ENCODE results near the gene DNAJC2. TPM values are rescaled to one million over a fixed set of nuclear protein-coding genes. Genes with fewer than 3 reads are reported as not detected.

The DNAJC2 gene
- polyA plus RNA-seq, 1 donor from 2014 or later, result 21.9 TPM

Other genes with a start within 250 kb of the DNAJC2 start
- 8.0 TPM for gene NAPEPLD, start 195.7 kb downstream of the DNAJC2 start, polyA plus RNA-seq
- gene PMPCB, start 47.3 kb downstream of the DNAJC2 start, polyA plus RNA-seq, result 62.6 TPM
- gene PSMC2, start 2.9 kb upstream of the DNAJC2 start, polyA plus RNA-seq, result 89.1 TPM
- not detected for gene SLC26A5, start 101.4 kb upstream of the DNAJC2 start, polyA plus RNA-seq